SU-DHL-6 (cell line): Measurements from ENCODE around the gene ALX4.

Source experiments
- H2AFZ ChIP-seq: fragments of 200-600 bp; sonication (generic); 2 replicates; pipeline ENCODE4 v1.6.1; 2014; ENCODE audit warnings: low read depth, mild to moderate bottlenecking, moderate library complexity, mixed read lengths, antibody characterized with exemption, low read length; ENCODE audit not compliant: severe bottlenecking
- H3F3A ChIP-seq: fragments of 200-600 bp; shearing (Covaris generic); 2 replicates; pipeline ENCODE4 v1.6.0; 2016; ENCODE audit warnings: antibody characterized with exemption, mild to moderate bottlenecking; ENCODE audit not compliant: insufficient read depth
- H3K27ac ChIP-seq: fragments of 200-600 bp; sonication (generic); 2 replicates; pipeline ENCODE4 v1.5.1; 2016; ENCODE audit warnings: low read depth, mild to moderate bottlenecking, low read length, moderate library complexity, mixed read lengths
- H3K27me3 ChIP-seq: fragments of 200-600 bp; sonication (generic), shearing (Covaris generic); 2 replicates; pipeline ENCODE4 v1.6.0; 2014; ENCODE audit warnings: mild to moderate bottlenecking, low read length
- H3K36me3 ChIP-seq: fragments of 200-600 bp; sonication (generic); 2 replicates; pipeline ENCODE4 v1.6.1; 2014; ENCODE audit warnings: mild to moderate bottlenecking, low read length, mixed read lengths
- H3K4me2 ChIP-seq: fragments of 300-600, 200-600 bp; shearing (Covaris generic), sonication (generic); 2 replicates; pipeline ENCODE4 v1.6.0; 2014; ENCODE audit warnings: low read length, low read depth, mild to moderate bottlenecking; ENCODE audit not compliant: poor library complexity, severe bottlenecking
- H3K4me3 ChIP-seq: fragments of 200-600 bp; sonication (generic); 2 replicates; pipeline ENCODE4 v1.5.1; 2014; ENCODE audit warnings: antibody characterized with exemption, low read length, mild to moderate bottlenecking, mixed read lengths; ENCODE audit not compliant: insufficient read depth, poor library complexity, severe bottlenecking
- H3K79me2 ChIP-seq: fragments of 200-600 bp; sonication (generic); 2 replicates; pipeline ENCODE4 v1.6.1; 2014; ENCODE audit warnings: mild to moderate bottlenecking, low read length, moderate library complexity; ENCODE audit not compliant: insufficient read depth
- H3K9ac ChIP-seq: fragments of 200-600 bp; sonication (generic); 2 replicates; pipeline ENCODE4 v1.7.0; 2014; ENCODE audit warnings: mild to moderate bottlenecking, low read length
- H3K9me2 ChIP-seq: fragments of 200-600 bp; sonication (generic); replicated peaks from 2 replicates; pipeline ENCODE4 v1.6.1; 2014; ENCODE audit warnings: low read length; ENCODE audit not compliant: insufficient read depth
- H3K9me3 ChIP-seq: fragments of 200-600 bp; sonication (generic); 2 replicates; pipeline ENCODE4 v1.6.1; 2014; ENCODE audit warnings: low read length, mixed read lengths; ENCODE audit not compliant: insufficient read depth
- H4K20me1 ChIP-seq: fragments of 200-600 bp; sonication (generic); 2 replicates; pipeline ENCODE4 v1.6.1; 2014; ENCODE audit warnings: low read depth, mild to moderate bottlenecking, antibody characterized with exemption, low read length, moderate library complexity, mixed read lengths
- CTCF ChIP-seq: fragments of 200-600 bp; sonication (generic); IDR thresholded peaks from one replicate; pipeline ENCODE4 v1.5.1; 2017; ENCODE audit warnings: antibody characterized with exemption, mild to moderate bottlenecking, low read length, moderate library complexity; ENCODE audit not compliant: insufficient read depth, poor library complexity, severe bottlenecking
- EZH2phosphoT487 ChIP-seq: fragments of 200-600 bp; sonication (generic), shearing (Covaris generic); conservative IDR thresholded peaks from 2 replicates; pipeline ENCODE4 v1.6.1; 2018; ENCODE audit warnings: mild to moderate bottlenecking, antibody characterized with exemption, low read length, moderate library complexity, mixed read lengths

Gene ALX4

DNA sequence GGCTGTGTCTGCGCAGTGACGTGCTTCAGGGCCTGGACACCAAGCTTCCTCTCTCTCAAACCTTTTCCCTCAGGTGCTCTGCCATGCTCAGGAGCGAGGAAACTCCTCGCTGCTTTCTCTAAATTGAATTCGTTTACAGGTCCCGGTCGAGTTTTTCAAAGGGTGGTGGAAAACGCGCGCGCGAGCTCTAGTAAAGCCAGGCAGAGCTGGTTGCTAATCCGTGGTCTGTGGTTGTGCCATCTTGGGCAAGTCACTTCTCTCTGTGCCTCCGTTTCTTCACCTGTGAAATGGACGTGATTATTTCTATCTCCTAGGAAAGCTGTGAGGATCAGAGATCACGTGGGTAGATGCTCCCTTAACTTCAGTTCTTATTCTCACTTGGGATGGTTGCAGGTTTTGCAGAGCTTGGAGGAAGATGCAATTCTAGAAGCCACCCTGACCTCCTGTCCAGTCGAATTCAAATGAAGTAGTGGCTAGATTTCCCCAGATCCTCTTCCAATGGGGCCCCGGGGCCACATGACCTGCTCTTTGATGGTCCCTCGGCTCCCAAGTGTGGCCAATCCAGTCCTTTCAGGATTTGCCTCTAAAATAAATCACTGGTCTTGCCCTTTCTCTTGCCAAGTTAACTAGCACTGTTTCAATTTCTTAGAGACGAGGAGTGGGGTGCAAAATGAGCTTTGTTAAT lies 10.5 kb upstream of the ALX4 start:
- H3K4me3 ChIP-seq, result no peak overlapping the region
- no peaks in the 10 kb centered on the region for H3K27me3 ChIP-seq
- H3K9ac ChIP-seq, result no peak overlapping the region
- no peaks in the 10 kb centered on the region for H4K20me1 ChIP-seq
- H2AFZ ChIP-seq, result no peak overlapping the region
- H3F3A ChIP-seq, result no peaks in the 10 kb centered on the region
- TF ChIP-seq CTCF, result no peak
- H3K9me2 ChIP-seq, result no peaks in the 10 kb centered on the region
- no peaks in the 10 kb centered on the region for H3K36me3 ChIP-seq
- H3K79me2 ChIP-seq, result no peaks in the 10 kb centered on the region
- H3K9me3 ChIP-seq, result no peaks in the 10 kb centered on the region
- no peak overlapping the region for H3K4me2 ChIP-seq
- H3K27ac ChIP-seq, result no peak overlapping the region

- no peak overlapping the region for H3K4me2 ChIP-seq
- no peak overlapping the region for H3K4me3 ChIP-seq
- no peak for TF ChIP-seq CTCF
- TF ChIP-seq EZH2phosphoT487, result no peak
- no peak overlapping the region for H2AFZ ChIP-seq
- no peak overlapping the region for H3K27ac ChIP-seq
- H3F3A ChIP-seq, result no peaks in the 10 kb centered on the region
- no peaks in the 10 kb centered on the region for H3K9me3 ChIP-seq
- H3K36me3 ChIP-seq, result no peaks in the 10 kb centered on the region
- no peaks in the 10 kb centered on the region for H4K20me1 ChIP-seq
- H3K9ac ChIP-seq, result no peak overlapping the region
- no peaks in the 10 kb centered on the region for H3K27me3 ChIP-seq
- H3K9me2 ChIP-seq, result no peaks in the 10 kb centered on the region
- H3K79me2 ChIP-seq, result no peaks in the 10 kb centered on the region
Measured at GRCh38 chr11:44319552-44320288, 9.8 kb upstream of the ALX4 start.

DNA sequence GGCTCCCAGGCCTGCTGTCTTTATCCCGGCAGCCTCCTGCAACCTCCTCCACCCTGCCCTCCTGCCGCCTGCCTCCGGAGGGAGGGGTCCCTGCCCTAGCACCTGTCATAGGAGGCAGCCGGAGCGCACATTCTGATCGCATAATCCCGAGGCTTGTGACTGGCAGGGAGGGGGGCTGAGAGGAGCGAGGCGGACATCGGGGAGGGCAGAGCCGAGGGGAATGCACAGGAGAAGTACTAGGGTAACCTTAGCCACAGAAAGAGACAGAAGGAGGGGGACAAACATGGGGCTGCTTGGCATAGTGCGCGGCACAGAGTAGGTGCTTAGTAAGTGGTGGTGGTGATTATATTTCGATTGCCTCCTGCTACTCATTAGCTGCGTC lies 9.2 kb upstream of the ALX4 start:
- no peak overlapping the region for H2AFZ ChIP-seq
- H3K9ac ChIP-seq, result no peak overlapping the region
- H3F3A ChIP-seq, result no peaks in the 10 kb centered on the region
- TF ChIP-seq EZH2phosphoT487 (no peak), CTCF (no peak)
- no peaks in the 10 kb centered on the region for H3K36me3 ChIP-seq
- no peak overlapping the region for H3K4me3 ChIP-seq
- no peaks in the 10 kb centered on the region for H3K9me3 ChIP-seq
- H3K79me2 ChIP-seq, result no peaks in the 10 kb centered on the region
- H4K20me1 ChIP-seq, result no peaks in the 10 kb centered on the region
- H3K9me2 ChIP-seq, result no peaks in the 10 kb centered on the region
- H3K27me3 ChIP-seq, result no peaks in the 10 kb centered on the region
- H3K27ac ChIP-seq, result no peak overlapping the region
- H3K4me2 ChIP-seq, result no peak overlapping the region
